GM12878 (cell line): Measurements from ENCODE around the gene FXN. TPM values are rescaled to one million over a fixed set of nuclear protein-coding genes. Genes with fewer than 3 reads are reported as not detected.

ENCODE experiments used
- ATAC-seq: fragments of 200-7000 bp; cut with Tn5 transposase; 3 replicates; pipeline ENCODE4 v1.9.1; 2020; ENCODE audit warnings: mild to moderate bottlenecking, moderate library complexity
- BruUV-seq: library from RNA; stranded (reverse); fragments of 400-500 nt; replicated peaks from 2 replicates; lab custom pipeline; 2021; lab: Mats Ljungman, UMichigan
- CTCF ChIA-PET: fragments of 300-600 bp; sonication (Branson Sonifier 250); formaldehyde crosslinking; extraction: SDS; loops from one replicate; lab custom pipeline; 2021; ENCODE audit warnings: inconsistent platforms; lab: Yijun Ruan, JAX
- POLR2A ChIA-PET: fragments of 350-600 bp; formaldehyde crosslinking; extraction: SDS; loops from one replicate; lab custom pipeline; 2021; ENCODE audit warnings: inconsistent platforms; lab: Charles Lee
- RAD21 ChIA-PET: fragments of 300-600 bp; sonication (Branson Sonifier 250); formaldehyde crosslinking; loops from one replicate; lab custom pipeline; 2023; ENCODE audit warnings: antibody characterized with exemption; ENCODE audit not compliant: unreplicated experiment; lab: Charles Lee
- SMC1A ChIA-PET: fragments of 300-600 bp; sonication (Branson Sonifier 250); formaldehyde crosslinking; loops from one replicate; lab custom pipeline; 2023; ENCODE audit not compliant: unreplicated experiment, uncharacterized antibody; lab: Charles Lee
- DNase-seq: peaks from one replicate; pipeline ENCODE4 v3.0.0-alpha.2; 2011; ENCODE audit warnings: low read depth, low spot score
- FAIRE-seq: peaks from 3 replicates; lab custom pipeline; 2011; peaks lifted over from hg19 to GRCh38; lab: Jason Lieb, UNC
- H2AFZ ChIP-seq: 2 replicates; pipeline ENCODE4 v1.6.0; 2011; ENCODE audit warnings: low read depth, low read length, control low read depth; ENCODE audit not compliant: control insufficient read depth
- H3K27ac ChIP-seq: 2 replicates; pipeline ENCODE4 v1.5.1; 2011; ENCODE audit warnings: control low read depth; ENCODE audit not compliant: control insufficient read depth, insufficient read depth
- H3K27me3 ChIP-seq, 2 experiments: replicated peaks in 1 of 2; 2 replicates each; pipeline versions ENCODE4 v1.6.0 to v1.6.1; 2011; ENCODE audit warnings: low read length in 1 of 2; ENCODE audit not compliant: control insufficient read depth in 2 of 2, insufficient read depth in 2 of 2
- H3K36me3 ChIP-seq, 2 experiments: 2 replicates each; pipeline ENCODE4 v1.5.1; 2011; ENCODE audit warnings: low read length in 1 of 2; ENCODE audit not compliant: control insufficient read depth in 2 of 2, insufficient read depth in 2 of 2
- H3K4me1 ChIP-seq: 2 replicates; pipeline ENCODE4 v1.6.1; 2011; ENCODE audit warnings: mild to moderate bottlenecking, low read length, moderate library complexity, mixed read lengths; ENCODE audit not compliant: control insufficient read depth, insufficient read depth
- H3K4me2 ChIP-seq: 2 replicates; pipeline ENCODE4 v1.6.0; 2011; ENCODE audit warnings: control low read depth; ENCODE audit not compliant: control insufficient read depth, insufficient read depth
- H3K4me3 ChIP-seq: fragments of 200-600 bp; sonication (generic); 2 replicates; pipeline ENCODE4 v1.5.1; 2016
- H3K79me2 ChIP-seq: 2 replicates; pipeline ENCODE4 v1.6.0; 2011; ENCODE audit warnings: low read length; ENCODE audit not compliant: control insufficient read depth, insufficient read depth
- H3K9ac ChIP-seq: 2 replicates; pipeline ENCODE4 v1.8.0; 2011; ENCODE audit warnings: low read length, control low read depth, mixed read lengths; ENCODE audit not compliant: control insufficient read depth, insufficient read depth
- H3K9me3 ChIP-seq: replicated peaks from 3 replicates; pipeline ENCODE4 v1.5.1; 2011; ENCODE audit warnings: mild to moderate bottlenecking, low read length; ENCODE audit not compliant: control insufficient read depth, insufficient read depth
- H4K20me1 ChIP-seq: 2 replicates; pipeline ENCODE4 v1.6.0; 2011; ENCODE audit not compliant: control insufficient read depth, insufficient read depth
- ETV6 ChIP-seq, 2 experiments: fragments of 450-650 bp in 1 of 2; IDR thresholded peaks in 1 of 2; conservative IDR thresholded peaks in 1 of 2; 2 replicates each; pipeline ENCODE4 v1.6.1; 2014; ENCODE audit warnings: antibody characterized with exemption in 1 of 2, borderline replicate concordance in 1 of 2, low read depth in 1 of 2, mild to moderate bottlenecking in 1 of 2, moderate library complexity in 1 of 2
- GATAD2B ChIP-seq: fragments of 450-650 bp; conservative IDR thresholded peaks from 2 replicates; pipeline ENCODE4 v1.6.1; 2017; ENCODE audit warnings: low read depth, mild to moderate bottlenecking, moderate library complexity
- MEF2B ChIP-seq: fragments of 450-650 bp; IDR thresholded peaks from 2 replicates; pipeline ENCODE4 v1.6.1; 2018; ENCODE audit warnings: mild to moderate bottlenecking, moderate library complexity; ENCODE audit not compliant: partially characterized antibody, poor library complexity, severe bottlenecking
- MLLT1 ChIP-seq: fragments of 450-650 bp; IDR thresholded peaks from 2 replicates; pipeline ENCODE4 v1.6.1; 2016; ENCODE audit warnings: mild to moderate bottlenecking
- POLR2AphosphoS5 ChIP-seq: IDR thresholded peaks from 2 replicates; pipeline ENCODE4 v1.6.1; 2011; ENCODE audit warnings: mild to moderate bottlenecking, low read length, inconsistent platforms
- RCOR1 ChIP-seq: conservative IDR thresholded peaks from 2 replicates; pipeline ENCODE4 v1.6.1; 2012; ENCODE audit warnings: low read depth, low read length, improper control_type of control experiment
- RELA ChIP-seq: fragments of 450-650 bp; IDR thresholded peaks from 2 replicates; pipeline ENCODE4 v1.8.0; 2014; ENCODE audit warnings: borderline replicate concordance; ENCODE audit not compliant: partially characterized antibody
- TCF7 ChIP-seq: IDR thresholded peaks from 2 replicates; pipeline ENCODE4 v1.6.1; 2014; ENCODE audit warnings: antibody characterized with exemption, borderline replicate concordance
- USF2 ChIP-seq: IDR thresholded peaks from 2 replicates; pipeline ENCODE4 v1.6.1; 2011; ENCODE audit warnings: low read depth, low read length, improper control_type of control experiment, borderline replicate concordance
- YBX1 ChIP-seq: fragments of 450-650 bp; IDR thresholded peaks from 2 replicates; pipeline ENCODE4 v1.6.1; 2016; ENCODE audit warnings: antibody characterized with exemption
- WGBS: methylation state at CpG from one replicate; pipeline ENCODE4 v1.1.6; 2016; ENCODE audit warnings: low lambda C conversion rate; ENCODE audit not compliant: insufficient replicate concordance, insufficient coverage; ENCODE audit errors: missing lambda C conversion rate; 5-methylcytosine and 5-hydroxymethylcytosine counted together
- in situ Hi-C: fragments of 300-500 bp; cut with MboI; formaldehyde crosslinking; loops from 9 replicates; pipeline ENCODE4 v1.14.3; 2018; ENCODE audit warnings: mixed read lengths
- intact Hi-C: fragments of 100-400 bp; cut with micrococcal nuclease; formaldehyde crosslinking; loops from one replicate; pipeline ENCODE4 v1.14.2; 2022; ENCODE audit not compliant: unreplicated experiment
- polyA plus RNA-seq, 11 experiments: library from polyadenylated mRNA; depleted of rRNA in 4 of 11; unstranded in 6 of 11; stranded (reverse) in 5 of 11; fragments of >200 nt; fragmentation: Nextera tagmentation in 4 of 11; fragmentation: Illumina TruSeq in 1 of 11; extraction: Ambion mirVana in 4 of 11; extraction: Trizol in 1 of 11; gene quantifications; 1 replicate in 1 of 11; 2 replicates in 10 of 11; pipeline versions ENCODE4 v1.2.1 to v1.2.3, GENCODE V29; 2011 to 2016; ENCODE audit warnings: inconsistent platforms in 2 of 11, missing spikeins in 2 of 11, low read depth in 1 of 11
- total RNA-seq, 4 experiments: library from RNA; depleted of rRNA in 3 of 4; stranded (reverse); fragments of >200 nt in 3 of 4; fragmentation: Illumina TruSeq in 1 of 4; extraction: Trizol in 1 of 4; gene quantifications; 2 replicates each; pipeline versions ENCODE4 v1.2.1 to v1.2.3, GENCODE V29; 2013 to 2021

Gene FXN
- total and polyA plus RNA-seq, 10 of the 15 experiments (the other 5 are each of a cell fraction or from before 2014, with no cell fraction given) = 7.3 to 78.0 (median 23.2) TPM

- TF ChIP-seq TCF7 = no peak
- TF ChIP-seq YBX1 = no peak
- no peak for TF ChIP-seq RELA
- TF ChIP-seq RCOR1 = no peak
- TF ChIP-seq MLLT1 = no peak
Observed at GRCh38 chr9:69132361-69132760, 96.8 kb downstream of the FXN start (continued).

GRCh38 chr9:69134412-69134811 lies 98.9 kb downstream of the FXN start:
- H3K27ac ChIP-seq = no peak overlapping the region
- H3K9me3 ChIP-seq = no peaks in the 10 kb centered on the region
- no peak overlapping the region for H2AFZ ChIP-seq
- no peaks in the 10 kb centered on the region for H4K20me1 ChIP-seq
- ChIA-PET SMC1A (no interaction called here), POLR2A (no interaction called here), CTCF (interaction anchor here (1.4 kb wide), 1 partner anchor 81 kb away, joined by 5 read pairs; no protein-coding TSS in a partner anchor), RAD21 (no interaction called here)
- H3K4me3 ChIP-seq = no peak overlapping the region
- no peaks in the 10 kb centered on the region; a peak in 2 of 4 replicates for H3K27me3 ChIP-seq
- no peaks in the 10 kb centered on the region for H3K4me1 ChIP-seq
- intact Hi-C loops (no loop called here), in situ Hi-C loops (no loop called here)
- H3K79me2 ChIP-seq = no peaks in the 10 kb centered on the region
- no TSS peak for BruUV-seq
- FAIRE-seq (no peak), DNase-seq (no peak), ATAC-seq (no peak)
- WGBS = 28% methylated on average over 6 of the region's 6 CpGs
- TF ChIP-seq POLR2AphosphoS5 (no peak), GATAD2B (no peak), YBX1 (no peak), ETV6 (conservative IDR thresholded peaks at IDR 0.05 in 1 of 2, IDR thresholded peaks at IDR 0.05 in 1 of 2; ENCODE audit: borderline replicate concordance in 1 of 2, low read depth in 1 of 2) (no peak), USF2 (no peak), MEF2B (no peak)
- no peak overlapping the region for H3K9ac ChIP-seq
- H3K4me2 ChIP-seq = no peak overlapping the region
- no peaks in the 10 kb centered on the region for H3K36me3 ChIP-seq
